Activated CD4-positive, CD25-positive, alpha-beta regulatory T cell (primary cell): ENCODE measurements around the gene CNTNAP4.

ENCODE experiments used
- DNase-seq, 4 experiments: peaks; one replicate each; lab custom pipeline; 2025; lab: John Stamatoyannopoulos, UW

CNTNAP4 gene

GRCh38 chr16:76309639-76310335 is 32.6 kb downstream of the CNTNAP4 start:
- no peak for DNase-seq

GRCh38 chr16:76311260-76311659 is 34.1 kb downstream of the CNTNAP4 start:
- DNase-seq = no peak

- no peak for DNase-seq
Observed at GRCh38 chr16:76318565-76318964, 41.4 kb downstream of the CNTNAP4 start.

- DNase-seq = no peak
Observed at GRCh38 chr16:76329106-76329505, 51.9 kb downstream of the CNTNAP4 start.

DNA sequence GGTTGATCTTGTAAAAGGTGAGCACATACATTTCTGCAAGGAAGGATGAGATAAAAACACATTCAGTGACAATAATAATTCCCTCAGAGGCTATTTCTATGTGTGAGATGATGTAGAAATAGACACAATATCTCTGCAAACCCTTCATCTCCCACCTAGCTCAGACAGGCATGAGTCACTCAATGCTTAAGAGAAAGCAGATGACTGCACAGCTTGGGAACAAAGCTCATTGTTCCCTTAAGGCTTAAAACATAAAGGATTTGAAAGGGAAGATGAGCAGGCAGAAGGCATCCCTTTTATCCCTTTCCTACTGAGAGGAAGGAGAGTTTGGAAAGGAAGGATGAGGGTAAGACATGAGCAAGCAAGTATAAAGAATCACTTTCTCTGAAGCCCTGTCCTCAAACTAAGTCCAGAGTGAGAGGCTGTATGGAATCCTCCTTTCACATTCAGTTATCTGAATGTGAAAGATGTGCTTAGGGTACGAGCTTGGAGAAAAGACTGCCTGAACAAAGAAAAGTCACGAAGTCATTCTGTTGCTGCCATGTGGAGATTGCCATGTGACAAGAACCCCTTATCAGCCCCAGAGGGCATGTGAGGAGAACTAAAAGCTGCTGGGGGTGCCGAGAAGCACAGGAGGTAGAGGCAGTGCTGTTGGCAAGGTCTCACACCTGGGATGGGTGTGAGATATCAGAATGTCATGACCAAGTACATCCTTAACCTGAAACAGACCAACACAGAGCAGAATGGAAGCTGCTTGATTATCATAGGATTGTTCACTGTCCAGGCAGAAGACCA is 58.2 kb downstream of the CNTNAP4 start:
- DNase-seq = no peak

DNA sequence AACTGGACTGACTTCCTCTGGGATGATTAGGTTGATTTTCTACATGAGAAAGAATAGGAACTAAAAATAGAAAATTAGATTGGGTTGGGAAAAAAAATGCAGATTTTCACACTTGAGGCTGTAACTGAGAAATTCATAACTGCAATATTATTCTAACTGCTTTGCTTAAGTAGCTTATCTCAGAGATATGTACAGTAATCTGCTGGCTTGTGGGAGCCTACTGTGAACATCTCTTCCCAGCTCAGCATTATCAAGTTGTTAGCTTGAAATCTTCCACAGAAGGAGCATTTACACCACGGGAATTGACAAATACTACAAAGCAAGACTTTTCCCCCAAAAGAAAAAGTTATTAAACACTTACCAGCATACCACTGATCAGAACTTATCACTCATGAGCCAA is 58.9 kb downstream of the CNTNAP4 start:
- DNase-seq = no peak

DNA sequence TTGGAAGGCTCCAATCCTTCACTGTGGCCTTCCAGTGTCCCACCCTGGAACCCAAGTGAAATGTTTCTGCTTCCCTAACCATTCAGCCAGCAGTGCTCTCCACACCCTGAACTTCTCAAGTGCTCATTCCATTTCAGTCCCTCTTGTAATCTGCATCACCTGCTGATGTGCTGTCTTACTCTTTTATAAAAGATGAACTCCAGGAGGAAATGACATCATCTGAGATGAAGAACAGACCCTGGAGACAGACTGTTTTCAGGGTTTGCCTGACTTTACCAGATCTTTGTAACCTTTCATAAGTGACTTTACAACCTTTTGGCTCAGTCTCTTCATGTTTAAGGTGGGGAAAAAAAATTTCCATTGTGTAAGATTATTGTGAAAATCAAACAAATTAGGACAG is 61.3 kb downstream of the CNTNAP4 start:
- DNase-seq = no peak

DNA sequence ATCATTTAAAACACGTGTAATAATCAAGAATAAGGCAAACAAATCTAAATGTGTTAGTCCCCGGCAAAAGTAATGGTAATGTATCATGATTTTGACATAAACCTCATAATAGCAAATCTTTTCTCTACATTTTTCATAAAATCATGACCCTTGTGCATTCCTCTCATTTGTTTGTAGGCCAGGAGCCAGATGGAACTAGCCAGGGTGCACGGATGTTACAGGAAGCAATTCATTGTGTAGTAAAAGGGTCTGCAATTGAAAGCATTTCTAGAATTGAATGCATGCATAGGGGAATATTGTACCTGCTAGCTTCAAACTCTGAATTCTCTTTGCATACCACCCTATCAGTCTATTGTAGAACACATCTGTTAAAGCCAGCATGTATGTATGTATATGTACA is 66.6 kb downstream of the CNTNAP4 start:
- DNase-seq = no peak

DNA sequence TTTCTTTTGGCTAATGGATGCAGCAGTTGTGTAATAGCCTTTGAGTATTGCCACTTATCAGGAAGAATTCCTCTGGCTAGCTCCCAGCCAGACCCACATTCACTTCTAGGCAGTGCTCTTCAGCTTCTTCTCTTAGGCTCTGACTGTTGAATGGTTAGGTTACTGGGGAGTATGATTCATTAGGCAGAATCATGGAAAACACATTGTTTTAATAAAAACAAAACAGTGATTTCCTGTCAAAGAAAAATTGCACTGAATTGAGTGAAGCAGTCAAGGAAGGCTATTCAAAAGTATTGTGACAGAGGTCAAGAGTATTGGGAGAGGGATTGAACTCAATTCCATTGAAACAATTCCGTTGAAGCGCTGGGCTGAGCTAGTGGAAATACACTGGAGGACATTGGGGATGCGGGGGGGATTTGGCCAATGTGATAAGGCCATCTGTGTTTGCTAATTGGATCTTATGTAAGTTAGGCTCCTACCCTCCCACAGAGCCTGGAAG is 68.0 kb downstream of the CNTNAP4 start:
- DNase-seq = no peak

DNA sequence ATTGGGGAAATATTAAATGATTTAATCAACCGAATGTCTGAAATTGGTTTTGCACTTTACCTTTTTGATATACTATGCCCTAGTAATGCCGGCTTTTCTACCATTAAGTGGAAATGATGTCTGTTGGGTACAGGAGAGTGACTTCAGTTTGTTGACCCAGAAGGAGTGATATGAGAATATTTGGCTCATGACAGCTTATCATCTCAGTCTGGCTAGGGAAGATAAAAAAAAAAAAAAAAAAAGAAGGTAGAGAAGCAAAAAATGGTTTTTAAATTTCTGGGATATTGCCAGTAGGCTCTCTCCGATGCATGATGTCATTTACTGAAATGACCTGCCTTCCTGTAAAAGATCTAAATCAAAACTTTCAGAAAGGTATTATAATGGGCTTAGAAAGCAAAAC is 69.0 kb downstream of the CNTNAP4 start:
- no peak for DNase-seq

- no peak for DNase-seq
Observed at GRCh38 chr16:76351441-76351840, 74.2 kb downstream of the CNTNAP4 start.

- no peak for DNase-seq
Observed at GRCh38 chr16:76360404-76360803, 83.2 kb downstream of the CNTNAP4 start.

GRCh38 chr16:76370344-76370743 is 93.1 kb downstream of the CNTNAP4 start:
- DNase-seq = no peak

DNA sequence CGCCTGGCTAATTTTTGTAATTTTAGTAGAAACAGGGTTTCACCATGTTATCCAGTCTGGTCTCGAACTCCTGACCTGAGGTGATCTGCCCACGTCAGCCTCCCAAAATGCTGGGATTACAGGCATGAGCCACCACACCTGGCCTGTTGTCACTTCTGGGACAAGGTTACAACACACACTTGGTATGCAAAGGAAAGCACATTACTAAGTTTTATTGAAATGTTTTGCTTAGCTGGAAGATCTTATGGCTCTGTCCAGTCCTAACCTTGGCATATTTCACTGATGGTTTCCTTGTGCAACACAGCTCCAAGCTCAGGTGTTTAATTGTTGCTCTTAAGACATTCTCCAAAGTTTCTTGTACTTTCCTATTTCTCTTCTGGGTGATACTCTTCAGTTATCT is 94.2 kb downstream of the CNTNAP4 start:
- no peak for DNase-seq

- DNase-seq = no peak
Observed at GRCh38 chr16:76373998-76374397, 96.8 kb downstream of the CNTNAP4 start.

GRCh38 chr16:76376988-76377387 is 99.8 kb downstream of the CNTNAP4 start:
- no peak for DNase-seq

DNA sequence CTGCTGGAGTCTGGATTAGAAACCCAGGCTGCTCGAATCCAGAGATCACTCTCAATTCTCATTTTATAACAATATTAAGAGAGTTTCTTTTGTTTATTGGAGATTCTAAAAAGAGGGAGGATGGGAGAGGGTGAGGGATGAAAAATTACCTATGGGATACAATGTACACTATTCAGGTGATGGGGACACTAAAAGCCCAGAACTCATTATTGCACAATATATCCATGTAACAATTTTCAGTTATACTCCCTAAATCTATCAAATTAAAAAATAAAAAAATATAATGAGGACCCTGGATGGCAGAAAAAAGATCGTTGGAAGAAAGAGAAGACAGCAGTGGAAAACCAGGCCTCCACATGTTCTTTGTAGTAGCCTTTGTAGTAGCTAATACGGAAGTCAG is 100.8 kb downstream of the CNTNAP4 start:
- no peak for DNase-seq

DNA sequence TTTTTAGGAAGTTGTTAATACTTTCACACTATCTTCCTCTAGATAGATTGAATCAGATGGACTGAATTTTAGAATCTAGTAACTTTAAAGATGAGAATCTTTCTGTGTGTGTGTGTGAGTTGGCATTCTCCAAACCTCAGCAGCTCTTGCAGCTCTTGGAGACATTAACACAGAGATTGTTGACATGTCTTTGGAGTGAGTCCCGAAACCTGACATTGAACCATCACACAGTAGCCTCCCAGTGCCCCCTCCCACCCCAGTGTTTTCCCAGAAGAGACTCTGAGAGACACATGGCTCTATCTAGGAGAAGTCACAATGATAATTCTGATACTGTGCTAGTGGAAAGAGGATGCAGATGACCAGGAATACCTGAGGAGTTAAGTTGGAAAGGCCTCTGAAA is 103.9 kb downstream of the CNTNAP4 start:
- no peak for DNase-seq

- no peak for DNase-seq
Observed at GRCh38 chr16:76385601-76386230, 108.5 kb downstream of the CNTNAP4 start.

- DNase-seq = no peak
Observed at GRCh38 chr16:76386784-76387183, 109.6 kb downstream of the CNTNAP4 start.

- no peak for DNase-seq
Observed at GRCh38 chr16:76387994-76388393, 110.8 kb downstream of the CNTNAP4 start.

GRCh38 chr16:76389126-76389525 is 111.9 kb downstream of the CNTNAP4 start:
- no peak for DNase-seq

- no peak for DNase-seq
Observed at GRCh38 chr16:76390476-76390875, 113.3 kb downstream of the CNTNAP4 start.
